AG04449 (cell line): ENCODE measurements around the gene NAAA.
"Not testable (repeated sequence)": the region's sequence is repeated elsewhere in the genome, so short reads cannot be mapped to it uniquely, and the experiment has no call there.

ENCODE experiments used
- CTCF ChIA-PET: fragments of 350-600 bp; formaldehyde crosslinking; extraction: SDS; loops from one replicate; lab custom pipeline; 2021; ENCODE audit warnings: antibody characterized with exemption; lab: Yijun Ruan, JAX
- POLR2A ChIA-PET: fragments of 400-600, 350-600 bp; formaldehyde crosslinking; extraction: SDS; loops from one replicate; lab custom pipeline; 2020; ENCODE audit warnings: antibody characterized with exemption, inconsistent platforms; lab: Yijun Ruan, JAX
- DNase-seq: peaks from one replicate; pipeline ENCODE4 v3.0.0-alpha.2; 2010; ENCODE audit warnings: low read depth, low spot score
- H3K4me3 ChIP-seq: 2 replicates; pipeline ENCODE4 v1.5.1; 2011; ENCODE audit warnings: low read depth, mild to moderate bottlenecking, control low read depth, low read length
- TF ChIP-seq, protein P1 (sequence below): IDR thresholded peaks from one replicate; pipeline ENCODE4 v1.5.1; 2011; ENCODE audit warnings: mild to moderate bottlenecking, moderate library complexity, low read length, control low read depth, inconsistent platforms; ENCODE audit not compliant: insufficient read depth; ENCODE audit errors: missing control alignments

The NAAA gene

DNA sequence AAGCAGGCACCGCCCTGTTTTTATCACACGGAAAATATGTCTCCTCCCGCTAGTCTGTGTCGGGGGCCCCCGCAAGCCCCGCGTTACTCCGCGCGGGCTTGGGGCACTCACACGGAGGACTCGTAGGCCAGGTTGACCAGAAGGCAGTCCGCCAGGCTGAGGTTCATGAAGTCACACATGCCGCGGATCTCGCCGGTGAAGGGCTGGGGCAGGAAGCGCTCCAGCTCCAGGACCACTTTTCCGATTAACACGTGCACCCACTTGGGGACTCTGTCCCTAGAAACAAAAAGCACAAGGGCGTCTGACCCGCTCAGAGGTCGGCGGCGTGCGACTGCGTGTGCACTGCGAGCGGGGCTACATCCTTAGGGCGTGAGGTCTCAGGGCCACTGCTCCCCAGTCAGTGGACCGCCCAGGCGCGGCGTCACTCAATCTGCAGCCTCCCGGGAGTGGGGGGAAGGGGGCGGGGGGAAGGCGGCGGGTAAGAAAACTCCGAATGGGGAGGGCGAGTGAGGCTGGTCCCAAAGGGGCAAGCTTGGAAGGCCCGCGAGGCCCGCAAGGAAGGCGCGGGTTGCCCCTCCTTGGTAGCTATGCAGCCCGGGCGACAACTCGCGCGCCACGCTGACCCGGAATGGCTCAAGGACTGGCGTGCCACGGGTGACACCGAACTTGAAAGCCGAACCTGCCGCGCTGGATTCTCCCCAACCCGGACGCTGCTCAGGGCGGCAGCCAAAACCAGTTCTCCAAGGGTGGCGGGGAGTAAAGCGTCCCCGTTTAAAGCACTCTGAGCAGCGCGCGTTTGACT, 722 bp downstream of the NAAA start:
- peak overlapping the region; percentile 74 for H3K4me3 ChIP-seq
- no peak for DNase-seq
- ChIA-PET POLR2A (no interaction called here), CTCF (interaction anchor here (1.2 to 3.0 kb wide), 3 partner anchors 13 to 240 kb away, joined by 3 to 17 read pairs (median 5); no protein-coding TSS in a partner anchor)
- TF ChIP-seq, protein P1, sequence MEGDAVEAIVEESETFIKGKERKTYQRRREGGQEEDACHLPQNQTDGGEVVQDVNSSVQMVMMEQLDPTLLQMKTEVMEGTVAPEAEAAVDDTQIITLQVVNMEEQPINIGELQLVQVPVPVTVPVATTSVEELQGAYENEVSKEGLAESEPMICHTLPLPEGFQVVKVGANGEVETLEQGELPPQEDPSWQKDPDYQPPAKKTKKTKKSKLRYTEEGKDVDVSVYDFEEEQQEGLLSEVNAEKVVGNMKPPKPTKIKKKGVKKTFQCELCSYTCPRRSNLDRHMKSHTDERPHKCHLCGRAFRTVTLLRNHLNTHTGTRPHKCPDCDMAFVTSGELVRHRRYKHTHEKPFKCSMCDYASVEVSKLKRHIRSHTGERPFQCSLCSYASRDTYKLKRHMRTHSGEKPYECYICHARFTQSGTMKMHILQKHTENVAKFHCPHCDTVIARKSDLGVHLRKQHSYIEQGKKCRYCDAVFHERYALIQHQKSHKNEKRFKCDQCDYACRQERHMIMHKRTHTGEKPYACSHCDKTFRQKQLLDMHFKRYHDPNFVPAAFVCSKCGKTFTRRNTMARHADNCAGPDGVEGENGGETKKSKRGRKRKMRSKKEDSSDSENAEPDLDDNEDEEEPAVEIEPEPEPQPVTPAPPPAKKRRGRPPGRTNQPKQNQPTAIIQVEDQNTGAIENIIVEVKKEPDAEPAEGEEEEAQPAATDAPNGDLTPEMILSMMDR = no peak

DNA sequence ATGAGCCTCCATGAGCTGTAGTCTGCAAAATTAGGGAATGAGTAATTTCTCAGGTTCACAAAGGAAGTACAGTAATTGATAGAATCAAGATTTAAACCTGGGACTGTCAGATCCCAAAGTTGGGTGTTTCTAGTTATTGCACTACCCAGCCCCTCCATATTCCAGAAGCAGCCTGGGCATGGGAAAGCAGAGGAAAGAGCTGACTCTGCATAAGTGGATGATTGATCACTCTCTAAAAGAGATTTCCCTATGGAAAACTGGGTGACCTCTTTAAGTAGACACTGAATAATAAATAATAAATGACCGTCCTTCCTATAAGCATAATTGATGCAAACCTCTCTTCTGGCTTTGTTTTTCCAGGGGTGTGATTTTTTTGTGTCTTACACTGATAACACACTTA, 5.2 kb downstream of the NAAA start:
- no peak overlapping the region for H3K4me3 ChIP-seq
- POLR2A ChIA-PET = no interaction called here
- CTCF ChIA-PET = interaction anchor here (1.6 kb wide), 1 partner anchor 41 kb away, joined by 5 read pairs; no protein-coding TSS in a partner anchor
- no peak for DNase-seq
- TF ChIP-seq, protein P1 = no peak

DNA sequence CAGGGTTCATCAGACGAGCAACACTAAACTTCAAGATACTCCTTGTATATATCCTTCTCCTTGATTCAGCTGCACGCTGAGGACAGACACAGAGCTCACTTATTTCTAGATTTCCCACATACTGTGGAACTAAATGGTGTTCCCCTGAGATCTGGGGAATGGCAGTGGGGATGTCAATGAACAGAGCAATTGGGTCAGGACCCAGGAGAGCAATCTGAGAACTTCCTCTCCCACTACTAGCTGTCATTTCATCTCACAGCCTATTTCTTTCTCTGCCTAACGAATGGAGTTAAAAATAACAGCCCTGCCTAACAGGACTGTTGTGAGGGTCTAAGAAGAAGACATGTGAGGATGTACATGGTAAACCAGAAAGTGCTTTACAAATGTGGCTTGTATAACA, 10.7 kb downstream of the NAAA start:
- ChIA-PET CTCF (interaction anchor here (2.5 kb wide), 1 partner anchor 14 kb away, joined by 12 read pairs; no protein-coding TSS in a partner anchor), POLR2A (no interaction called here)
- no peak for DNase-seq
- TF ChIP-seq, protein P1 = no peak
- H3K4me3 ChIP-seq = no peak overlapping the region

DNA sequence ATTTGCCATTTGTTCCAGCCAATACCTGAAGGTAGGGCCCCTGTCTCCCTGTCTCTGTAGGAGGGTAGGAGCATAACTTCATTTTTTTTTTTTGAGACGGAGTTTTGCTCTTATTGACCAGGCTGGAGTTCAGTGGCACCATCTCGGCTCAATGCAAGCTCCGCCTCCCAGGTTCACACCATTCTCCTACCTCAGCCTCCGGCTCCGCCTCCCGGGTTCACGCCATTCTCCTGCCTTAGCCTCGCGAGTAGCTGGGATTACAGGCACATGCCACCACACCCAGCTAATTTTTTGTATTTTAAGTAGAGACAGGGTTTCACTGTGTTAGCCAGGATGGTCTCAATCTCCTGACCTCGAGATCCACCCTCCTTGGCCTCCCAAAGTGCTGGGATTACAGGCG, 15.9 kb downstream of the NAAA start:
- POLR2A ChIA-PET, DNase-seq, H3K4me3 ChIP-seq: not testable (repeated sequence)
- CTCF ChIA-PET = interaction anchor here (1.8 kb wide), 1 partner anchor 9 kb away, joined by 17 read pairs; no protein-coding TSS in a partner anchor

DNA sequence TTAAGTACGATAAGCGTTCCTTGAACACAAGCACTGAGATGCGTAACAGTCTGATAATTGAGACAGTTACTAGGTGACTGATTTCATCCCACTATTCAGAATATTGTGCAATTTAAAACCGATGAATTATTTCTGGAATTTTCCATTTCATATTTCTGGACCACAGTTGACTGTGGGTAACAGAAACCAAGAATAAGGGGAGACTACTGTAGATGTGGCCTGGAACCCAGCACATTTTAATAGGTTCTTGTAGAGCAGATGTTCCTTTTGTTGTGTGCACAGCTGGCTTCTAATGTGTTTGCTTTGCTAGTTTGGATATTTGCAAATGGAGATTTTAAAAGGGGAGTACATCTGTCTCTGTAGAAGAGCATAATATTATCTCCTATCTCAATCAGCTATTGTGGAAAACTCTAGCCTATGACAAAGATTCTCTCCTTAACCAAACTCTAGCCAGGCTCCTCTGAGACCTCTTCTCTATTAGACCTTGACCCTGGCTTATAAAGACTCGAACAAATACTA, 16.4 kb downstream of the NAAA start:
- DNase-seq = no peak
- no peak overlapping the region for H3K4me3 ChIP-seq
- POLR2A ChIA-PET = no interaction called here
- CTCF ChIA-PET = interaction anchor here (1.4 to 1.8 kb wide), 2 partner anchors 8 to 10 kb away, joined by 4 to 17 read pairs; no protein-coding TSS in a partner anchor
- TF ChIP-seq, protein P1 = no peak

DNA sequence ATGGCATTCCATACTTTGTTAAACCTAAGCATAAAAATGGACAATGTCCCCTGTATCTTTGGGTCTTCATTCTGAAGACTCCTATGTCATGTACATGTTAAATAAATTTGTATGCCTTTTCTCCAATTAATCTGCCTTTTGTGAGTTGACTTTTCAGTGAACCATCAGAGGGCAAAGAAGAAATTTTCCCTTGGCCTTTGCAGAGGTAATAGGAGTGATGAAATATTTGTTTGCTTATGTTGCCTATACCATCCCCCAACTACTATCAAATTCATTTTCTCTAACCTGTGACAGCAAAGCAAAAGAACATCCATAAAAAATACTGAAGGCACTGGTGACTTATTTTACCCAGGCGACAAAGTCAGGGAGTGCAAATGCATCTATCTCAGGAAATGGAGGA, 18.2 kb downstream of the NAAA start:
- CTCF ChIA-PET = no interaction called here

More for the DNA sequence above, 18.2 kb downstream of the NAAA start:
- no peak for DNase-seq
- no peak overlapping the region for H3K4me3 ChIP-seq
- TF ChIP-seq, protein P1 = no peak
- POLR2A ChIA-PET = no interaction called here
